Fibroblast of lung (primary cell): ENCODE measurements around the gene NMRK2.

Source experiments
- CTCF ChIP-seq, 2 donors: IDR thresholded peaks in 1 of 2; conservative IDR thresholded peaks in 1 of 2; 1 replicate in 1 of 2; 2 replicates in 1 of 2; pipeline ENCODE4 v1.5.1; 2011 to 2012; ENCODE audit warnings: low read length in 2 of 2, control low read depth in 1 of 2, inconsistent platforms in 1 of 2, low read depth in 1 of 2, mild to moderate bottlenecking in 1 of 2
- EZH2 ChIP-seq: IDR thresholded peaks from 2 replicates; pipeline ENCODE4 v1.5.1; 2012; ENCODE audit warnings: low read length, control low read depth, mild to moderate bottlenecking; ENCODE audit errors: missing control alignments

GRCh38 chr19:3981373-3981735 is 48.5 kb downstream of the NMRK2 start:
- no peak for TF ChIP-seq CTCF (conservative IDR thresholded peaks at IDR 0.05 in 1 of 2, IDR thresholded peaks at IDR 0.05 in 1 of 2; ENCODE audit: low read depth in 1 of 2, low read length in 2 of 2)
- no peak for TF ChIP-seq EZH2
